HG02610 (cell line): ENCODE data around the gene DGKI.

ENCODE experiments used
- ATAC-seq: cut with Tn5 transposase; IDR thresholded peaks from one replicate; pipeline ENCODE4 v1.9.1; 2021; ENCODE audit warnings: mild to moderate bottlenecking, moderate library complexity; ENCODE audit not compliant: unreplicated experiment

The DGKI gene

GRCh38 chr7:137791930-137792329 lies 54.8 kb downstream of the DGKI start:
- ATAC-seq: no peak

- ATAC-seq: no peak
Measured at GRCh38 chr7:137790828-137791227, 55.9 kb downstream of the DGKI start.

GRCh38 chr7:137789215-137789882 lies 57.4 kb downstream of the DGKI start:
- no peak for ATAC-seq

DNA sequence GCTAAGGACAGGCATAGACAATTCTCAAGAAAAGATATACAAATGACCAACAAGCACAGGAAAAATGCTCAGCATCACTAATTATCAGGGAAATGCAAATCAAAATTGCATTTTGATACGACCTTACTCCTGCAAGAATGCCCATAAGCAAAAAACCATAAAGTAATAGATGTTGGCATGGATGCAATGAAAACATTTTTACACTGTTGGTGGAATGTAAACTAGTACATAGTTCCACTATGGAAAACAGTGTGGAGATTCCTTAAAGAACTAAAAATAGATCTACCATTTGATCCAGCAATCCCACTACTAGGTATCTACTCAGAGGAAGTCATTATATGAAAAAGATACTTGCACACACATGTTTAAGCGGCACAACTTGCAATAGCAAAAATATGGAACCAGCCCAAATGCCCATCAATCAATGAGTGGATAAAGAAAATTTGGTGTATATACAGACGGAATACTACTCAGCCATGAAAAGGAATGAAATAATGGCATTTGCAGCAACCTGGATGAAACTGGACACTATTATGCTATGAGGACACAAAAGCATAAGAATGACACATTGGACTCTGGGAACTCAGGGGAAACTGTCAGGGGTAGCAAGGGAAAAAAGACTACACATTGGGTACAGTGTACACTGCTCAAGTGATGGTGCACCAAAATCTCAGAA lies 59.3 kb downstream of the DGKI start:
- ATAC-seq: no peak

- no peak for ATAC-seq
Measured at GRCh38 chr7:137778511-137778910, 68.3 kb downstream of the DGKI start.

GRCh38 chr7:137774793-137775201 lies 72.0 kb downstream of the DGKI start:
- no peak for ATAC-seq

DNA sequence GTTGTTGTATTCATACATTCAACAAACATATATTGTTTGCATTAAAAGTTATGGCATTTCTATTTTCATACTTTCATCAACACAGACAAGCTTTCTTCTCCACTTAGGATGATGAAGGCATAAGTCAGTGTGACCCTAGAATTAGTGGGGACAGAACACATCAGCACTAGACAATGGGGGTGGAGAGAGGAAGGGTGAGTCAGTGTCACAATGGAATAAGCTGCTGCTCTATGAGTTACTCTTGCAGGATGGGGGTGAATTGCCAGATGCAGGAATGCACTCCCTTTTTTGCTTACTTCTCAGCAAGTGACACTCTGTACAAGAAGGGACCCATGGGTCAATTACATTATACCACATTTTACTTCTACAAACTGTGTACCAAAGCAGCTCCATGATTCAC lies 74.0 kb downstream of the DGKI start:
- no peak for ATAC-seq

GRCh38 chr7:137772316-137772715 lies 74.5 kb downstream of the DGKI start:
- ATAC-seq: no peak

GRCh38 chr7:137771679-137772078 lies 75.1 kb downstream of the DGKI start:
- ATAC-seq: no peak

DNA sequence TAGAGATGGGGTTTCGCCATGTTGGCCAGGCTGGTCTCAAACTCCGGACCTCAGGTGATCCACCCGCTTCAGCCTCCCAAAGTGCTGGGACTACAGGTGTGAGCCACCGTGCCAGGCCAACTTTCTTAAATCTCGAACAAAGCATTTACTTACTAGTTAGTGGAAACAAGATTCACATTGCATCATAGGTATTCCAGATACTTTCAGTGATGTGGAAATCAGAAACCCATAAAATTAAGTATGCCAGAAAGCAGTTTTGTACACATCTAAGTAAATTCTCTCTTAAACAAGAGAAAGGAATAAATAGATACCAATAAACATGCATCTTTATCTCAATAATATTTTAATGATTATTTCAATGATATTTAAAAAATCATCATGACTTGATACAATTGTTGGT lies 75.5 kb downstream of the DGKI start:
- no peak for ATAC-seq

GRCh38 chr7:137768366-137768765 lies 78.4 kb downstream of the DGKI start:
- ATAC-seq: no peak

DNA sequence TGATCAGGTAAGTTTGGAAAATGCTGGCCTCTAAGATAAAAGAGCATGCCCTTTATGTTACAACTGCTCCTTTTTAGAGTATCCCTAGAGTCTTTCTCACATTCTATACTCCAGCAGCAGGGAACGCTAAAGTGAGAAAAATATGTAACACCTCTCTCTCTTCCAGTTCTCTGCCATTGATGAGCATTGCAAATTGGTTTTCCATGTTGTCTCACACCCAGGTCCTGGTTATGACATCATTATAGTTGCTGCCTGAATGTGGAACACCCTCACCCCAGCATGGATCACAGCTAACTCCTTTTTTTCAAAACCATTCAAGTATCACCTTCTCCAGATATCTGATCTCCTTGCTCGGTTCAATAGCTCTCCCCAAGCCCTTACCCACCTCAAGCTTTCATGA lies 84.4 kb downstream of the DGKI start:
- ATAC-seq: no peak

DNA sequence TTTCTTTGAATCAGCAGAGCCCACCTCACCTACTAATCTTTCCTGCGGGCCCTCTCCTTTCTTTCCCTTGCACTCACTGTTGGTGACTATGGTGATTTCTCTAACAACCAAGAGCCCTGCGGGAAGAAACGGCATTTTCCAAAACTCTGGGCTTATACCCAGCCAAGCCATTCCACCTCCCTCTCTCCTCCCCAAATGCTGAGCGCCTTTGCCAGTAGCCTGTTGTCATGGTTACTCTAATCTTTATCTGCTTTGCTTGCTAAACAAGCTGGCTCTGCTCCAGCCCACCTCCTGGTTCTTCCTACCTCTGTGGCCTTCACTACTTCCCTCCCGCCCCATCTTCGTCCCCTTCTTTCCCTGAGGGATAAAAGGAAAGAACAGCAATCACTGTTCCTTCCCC lies 86.7 kb downstream of the DGKI start:
- ATAC-seq: no peak

DNA sequence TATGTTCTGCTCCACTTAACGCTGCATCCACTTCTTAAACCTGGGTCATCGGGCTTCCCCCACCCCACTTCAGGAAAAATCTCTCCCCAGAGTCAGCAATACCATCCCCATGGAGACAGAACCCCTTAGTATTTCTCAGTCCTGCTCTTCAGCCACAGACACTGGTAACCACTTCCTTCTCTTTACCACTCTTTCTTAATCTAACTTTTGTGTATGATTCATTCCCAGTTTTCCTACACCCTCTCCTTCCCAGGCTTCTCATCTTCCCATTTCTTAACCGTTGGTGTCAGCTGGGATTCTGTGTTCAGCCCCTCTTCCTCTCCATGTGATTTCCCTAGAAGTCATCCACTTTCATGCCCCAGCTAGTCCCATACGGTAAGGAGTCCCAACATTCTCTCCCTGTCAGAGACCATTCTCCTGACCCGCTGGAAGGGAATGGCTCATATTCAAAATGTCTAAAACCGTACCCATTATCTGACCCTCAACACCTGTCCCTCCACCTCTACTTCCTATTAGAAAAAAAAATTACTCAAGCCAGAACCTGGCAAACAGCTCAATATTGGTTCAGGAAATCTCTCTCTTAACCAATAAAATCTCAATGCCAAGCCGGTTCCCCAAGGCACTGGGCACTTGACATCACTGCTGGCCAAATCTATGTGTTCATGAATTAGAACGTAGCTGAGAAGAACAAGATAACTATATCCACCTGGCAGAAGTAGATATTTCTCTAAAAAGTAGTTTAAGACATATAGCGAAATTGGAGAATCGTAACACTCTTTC lies 89.4 kb downstream of the DGKI start:
- no peak for ATAC-seq

DNA sequence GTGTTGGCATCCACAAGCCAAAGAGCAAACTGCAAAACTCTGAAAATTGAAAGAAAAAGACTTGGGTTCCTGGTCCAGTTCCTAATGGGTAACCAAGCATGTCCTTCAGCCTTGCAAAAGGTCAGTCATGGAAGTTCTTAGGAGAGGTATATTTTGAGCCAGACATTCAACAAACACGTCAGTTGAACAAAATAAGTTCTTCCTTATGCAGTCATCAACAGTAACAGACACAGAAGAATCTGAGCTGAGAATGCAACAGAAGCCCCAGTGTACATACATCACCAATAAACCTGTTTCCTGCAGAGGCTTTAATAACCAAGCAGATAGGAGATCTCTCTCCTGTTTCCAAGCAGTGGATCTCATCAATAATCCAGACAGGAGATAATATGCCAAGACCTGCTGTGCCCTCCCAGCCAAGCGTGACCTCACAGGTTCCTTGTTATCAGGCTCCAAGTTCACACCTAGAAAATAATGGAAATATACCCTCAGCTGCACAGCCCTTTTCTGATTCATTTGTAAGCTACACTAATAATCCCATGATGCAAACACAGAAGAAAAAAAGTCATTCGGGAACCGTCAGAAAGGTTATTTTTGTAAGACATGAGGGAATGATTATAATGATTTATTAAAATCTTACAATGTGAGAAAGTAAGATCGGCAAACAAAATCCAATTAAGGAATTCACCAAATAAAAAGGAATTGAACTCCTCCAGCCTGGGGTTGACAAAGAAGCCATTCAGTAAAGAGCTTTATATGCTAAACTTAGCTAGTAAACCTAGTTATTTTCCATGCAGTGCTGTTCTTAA lies 90.7 kb downstream of the DGKI start:
- no peak for ATAC-seq

DNA sequence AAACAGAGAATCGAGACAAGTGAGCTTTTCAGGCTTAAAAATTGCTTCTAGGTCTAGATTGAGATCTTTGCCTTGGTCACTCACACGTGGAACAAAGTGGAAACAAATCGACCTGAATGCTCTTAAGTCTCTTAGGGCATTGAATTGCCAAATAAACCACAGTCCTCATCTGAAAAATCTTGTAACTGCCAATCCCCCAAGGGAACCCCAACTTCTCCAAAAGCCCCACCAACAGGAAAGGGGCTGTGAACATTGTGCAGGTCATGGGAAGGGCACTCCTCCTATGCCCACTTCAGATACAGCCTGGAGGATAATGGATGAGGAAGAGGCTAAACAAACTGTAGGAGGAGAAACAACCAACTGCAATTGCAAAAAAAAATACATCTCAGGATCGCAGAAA lies 91.3 kb downstream of the DGKI start:
- ATAC-seq: no peak

DNA sequence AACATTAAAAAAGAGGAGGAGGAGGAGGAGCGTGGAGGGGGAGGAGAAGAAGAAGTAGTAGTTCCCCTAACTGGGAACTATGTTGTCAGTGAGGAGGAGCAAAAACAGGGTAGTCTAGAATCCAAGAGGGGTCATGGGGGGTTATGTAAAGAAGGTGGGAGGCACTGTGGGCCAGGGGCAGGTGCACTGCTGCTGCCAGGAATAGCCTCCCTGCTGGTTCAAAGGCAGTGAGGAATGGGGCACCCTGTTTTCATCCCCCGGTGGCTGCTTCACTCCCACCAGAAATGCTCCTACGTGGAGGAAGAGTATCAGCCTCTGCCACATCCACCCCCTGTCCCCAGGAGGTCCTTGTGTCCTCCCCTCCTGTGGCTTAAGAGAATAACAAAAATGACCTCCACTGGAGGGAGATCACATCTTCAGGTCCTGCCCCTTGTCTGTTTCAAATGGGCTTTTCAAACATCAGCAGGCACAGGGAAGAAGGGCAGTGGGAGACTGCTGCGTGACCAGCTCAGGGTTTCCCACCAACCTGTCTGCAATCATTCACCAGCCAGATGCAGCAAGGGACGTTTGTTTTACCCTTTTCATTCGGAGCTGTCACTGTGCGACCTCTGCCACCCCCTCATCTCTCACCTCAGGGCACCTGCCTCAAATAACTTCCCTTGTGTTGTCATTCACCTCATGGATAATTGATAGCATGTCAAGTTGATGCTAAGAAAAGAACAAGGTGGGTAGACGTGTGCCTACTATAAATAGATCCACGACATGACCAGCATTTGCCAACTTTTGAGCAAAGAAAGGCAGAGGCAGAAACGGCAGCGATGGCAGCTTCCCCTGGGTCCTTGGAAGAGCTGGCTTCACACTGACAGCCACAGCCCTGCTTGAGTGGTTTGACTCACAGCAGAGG lies 92.6 kb downstream of the DGKI start:
- no peak for ATAC-seq

DNA sequence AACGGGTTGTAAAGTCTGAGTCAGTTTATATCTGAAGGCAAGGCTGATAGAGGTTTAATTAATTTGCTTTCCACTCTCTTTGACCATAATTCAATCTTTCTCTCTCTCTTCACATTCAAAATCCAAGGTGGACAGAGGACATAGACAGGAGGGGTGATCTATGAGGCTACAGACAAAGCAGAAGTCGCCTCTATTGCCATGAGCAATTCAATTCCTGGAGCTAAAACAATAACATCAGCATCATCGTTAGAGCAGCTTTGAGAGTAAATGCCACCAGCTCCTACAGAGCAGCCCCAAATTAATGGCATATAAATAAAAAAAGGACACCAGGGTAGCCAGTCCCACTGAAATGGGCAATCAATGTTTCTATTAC lies 93.2 kb downstream of the DGKI start:
- ATAC-seq: no peak

DNA sequence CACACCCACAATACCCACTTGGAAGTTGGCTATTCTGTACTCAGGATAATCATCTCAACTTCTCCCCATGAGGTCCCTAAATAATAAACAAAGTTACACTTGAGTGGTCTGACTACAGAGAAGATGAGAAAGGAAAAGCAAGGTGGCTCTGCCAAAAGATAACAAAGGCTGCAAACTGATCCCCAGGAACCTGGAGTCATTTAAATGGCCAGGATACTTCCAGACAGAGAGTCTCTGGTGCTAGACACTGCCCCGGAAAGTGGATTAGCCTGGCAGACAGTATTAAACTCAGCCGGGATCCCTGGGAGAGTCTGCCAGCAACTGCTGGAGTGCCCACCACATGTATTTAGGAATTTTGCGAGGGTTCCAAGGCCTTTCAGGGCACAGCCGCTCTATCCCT lies 93.7 kb downstream of the DGKI start:
- ATAC-seq: no peak

DNA sequence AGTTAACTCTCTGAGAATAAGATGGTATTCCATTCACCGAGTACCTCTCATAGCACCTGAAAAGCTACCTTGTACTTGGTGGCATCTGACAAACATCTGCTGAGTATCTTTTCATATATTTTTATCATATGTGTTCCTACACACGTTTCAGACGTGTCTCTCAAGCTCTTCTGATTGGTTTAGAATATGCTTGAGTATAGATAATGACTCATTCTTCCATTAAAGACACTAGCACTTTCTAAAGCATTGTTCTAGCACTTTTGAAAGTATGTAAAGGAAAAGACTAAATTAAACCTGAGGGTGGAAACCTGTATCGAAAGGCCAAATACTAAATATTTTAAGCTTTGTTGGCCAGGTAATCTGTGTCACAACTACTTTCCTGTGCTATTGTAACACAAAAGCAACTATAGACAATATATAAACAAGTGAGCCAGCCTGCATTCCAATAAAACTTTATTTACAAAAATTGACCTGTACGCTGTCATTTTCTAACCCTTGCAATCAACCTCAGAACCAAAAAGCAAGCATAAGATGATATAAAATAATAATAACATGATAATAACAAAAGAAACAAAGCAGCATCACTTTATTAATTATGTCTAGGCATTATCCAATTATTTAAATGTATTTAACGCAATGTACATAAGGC lies 95.3 kb downstream of the DGKI start:
- no peak for ATAC-seq
